Parathyroid adenoma (tissue), 2 donors: ENCODE measurements around the gene TP53INP2.

Experiments
- H2AFZ ChIP-seq: fragments of 300-600 bp; sonication (generic); one replicate; pipeline ENCODE4 v1.7.0; 2017; ENCODE audit warnings: antibody characterized with exemption, mild to moderate bottlenecking
- H3K27ac ChIP-seq: fragments of 300-600 bp; sonication (generic); one replicate; pipeline ENCODE4 v1.7.0; 2017
- H3K27me3 ChIP-seq: fragments of 300-600 bp; sonication (generic); one replicate; pipeline ENCODE4 v1.7.0; 2017; ENCODE audit warnings: low read length; ENCODE audit not compliant: control insufficient read depth, insufficient read depth
- H3K36me3 ChIP-seq: fragments of 300-600 bp; sonication (generic); one replicate; pipeline ENCODE4 v1.7.0; 2017; ENCODE audit warnings: low read length; ENCODE audit not compliant: control insufficient read depth, insufficient read depth
- H3K4me1 ChIP-seq: fragments of 300-600 bp; sonication (generic); one replicate; pipeline ENCODE4 v1.7.0; 2017; ENCODE audit warnings: control low read depth
- H3K4me2 ChIP-seq: fragments of 300-600 bp; sonication (generic); one replicate; pipeline ENCODE4 v1.7.0; 2017; ENCODE audit warnings: low read length
- H3K4me3 ChIP-seq: fragments of 300-600 bp; sonication (generic); one replicate; pipeline ENCODE4 v1.7.0; 2017; ENCODE audit warnings: low read depth, low read length
- H3K79me2 ChIP-seq: fragments of 300-600 bp; sonication (generic); one replicate; pipeline ENCODE4 v1.7.0; 2017; ENCODE audit warnings: control low read depth
- H3K9ac ChIP-seq: fragments of 300-600 bp; sonication (generic); one replicate; pipeline ENCODE4 v1.7.0; 2017; ENCODE audit warnings: mild to moderate bottlenecking
- H3K9me3 ChIP-seq: fragments of 300-600 bp; sonication (generic); one replicate; pipeline ENCODE4 v1.7.0; 2017; ENCODE audit warnings: low read length; ENCODE audit not compliant: control insufficient read depth
- TF ChIP-seq, protein P1 (sequence below): fragments of 300-600 bp; sonication (generic); IDR thresholded peaks from one replicate; pipeline ENCODE4 v1.7.0; 2017; ENCODE audit warnings: antibody characterized with exemption, mild to moderate bottlenecking
- donor health status: primary hyperparathyroidism.

TP53INP2 gene

GRCh38 chr20:34705397-34706301 lies 1.5 kb downstream of the TP53INP2 start:
- Histone ChIP-seq H3K9ac (no peak overlapping the region), H3K4me2 (peak overlapping the region; percentile 85), H2AFZ (peak overlapping the region; percentile 99), H3K4me1 (peaks cover 23% of the 10 kb centered on the region), H3K36me3 (no peaks in the 10 kb centered on the region), H3K79me2 (peaks cover 2% of the 10 kb centered on the region), H3K9me3 (no peaks in the 10 kb centered on the region), H3K4me3 (peak overlapping the region; percentile 75), H3K27me3 (no peaks in the 10 kb centered on the region), H3K27ac (peak overlapping the region; percentile 97)
- TF ChIP-seq, protein P1, sequence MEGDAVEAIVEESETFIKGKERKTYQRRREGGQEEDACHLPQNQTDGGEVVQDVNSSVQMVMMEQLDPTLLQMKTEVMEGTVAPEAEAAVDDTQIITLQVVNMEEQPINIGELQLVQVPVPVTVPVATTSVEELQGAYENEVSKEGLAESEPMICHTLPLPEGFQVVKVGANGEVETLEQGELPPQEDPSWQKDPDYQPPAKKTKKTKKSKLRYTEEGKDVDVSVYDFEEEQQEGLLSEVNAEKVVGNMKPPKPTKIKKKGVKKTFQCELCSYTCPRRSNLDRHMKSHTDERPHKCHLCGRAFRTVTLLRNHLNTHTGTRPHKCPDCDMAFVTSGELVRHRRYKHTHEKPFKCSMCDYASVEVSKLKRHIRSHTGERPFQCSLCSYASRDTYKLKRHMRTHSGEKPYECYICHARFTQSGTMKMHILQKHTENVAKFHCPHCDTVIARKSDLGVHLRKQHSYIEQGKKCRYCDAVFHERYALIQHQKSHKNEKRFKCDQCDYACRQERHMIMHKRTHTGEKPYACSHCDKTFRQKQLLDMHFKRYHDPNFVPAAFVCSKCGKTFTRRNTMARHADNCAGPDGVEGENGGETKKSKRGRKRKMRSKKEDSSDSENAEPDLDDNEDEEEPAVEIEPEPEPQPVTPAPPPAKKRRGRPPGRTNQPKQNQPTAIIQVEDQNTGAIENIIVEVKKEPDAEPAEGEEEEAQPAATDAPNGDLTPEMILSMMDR: no peak

- Histone ChIP-seq H3K79me2 (peaks cover 2% of the 10 kb centered on the region), H3K9me3 (no peaks in the 10 kb centered on the region), H3K9ac (no peak overlapping the region), H3K36me3 (no peaks in the 10 kb centered on the region), H3K4me3 (no peak overlapping the region), H3K27me3 (no peaks in the 10 kb centered on the region), H3K4me1 (peaks cover 23% of the 10 kb centered on the region), H3K27ac (no peak overlapping the region), H2AFZ (no peak overlapping the region), H3K4me2 (no peak overlapping the region)
- TF ChIP-seq, protein P1: no peak
Observed at GRCh38 chr20:34706302-34706875, 2.2 kb downstream of the TP53INP2 start.

- H3K79me2 ChIP-seq: peaks cover 2% of the 10 kb centered on the region
- H3K9ac ChIP-seq: no peak overlapping the region
- H3K27ac ChIP-seq: no peak overlapping the region
- TF ChIP-seq, protein P1: no peak
- H2AFZ ChIP-seq: no peak overlapping the region
- no peaks in the 10 kb centered on the region for H3K27me3 ChIP-seq
- H3K9me3 ChIP-seq: no peaks in the 10 kb centered on the region
- H3K4me2 ChIP-seq: no peak overlapping the region
- H3K36me3 ChIP-seq: no peaks in the 10 kb centered on the region
- H3K4me3 ChIP-seq: no peak overlapping the region
- peaks cover 23% of the 10 kb centered on the region for H3K4me1 ChIP-seq
Observed at GRCh38 chr20:34706912-34707784, 3.0 kb downstream of the TP53INP2 start.

GRCh38 chr20:34708621-34709043 lies 4.5 kb downstream of the TP53INP2 start:
- Histone ChIP-seq H3K79me2 (peaks cover 2% of the 10 kb centered on the region), H3K4me3 (peak overlapping the region; percentile 66), H3K9me3 (no peaks in the 10 kb centered on the region), H3K36me3 (no peaks in the 10 kb centered on the region), H3K4me1 (peaks cover 19% of the 10 kb centered on the region), H3K4me2 (peak overlapping the region; percentile 71), H3K27me3 (no peaks in the 10 kb centered on the region), H3K9ac (no peak overlapping the region), H3K27ac (peak overlapping the region; percentile 92), H2AFZ (peak overlapping the region; percentile 98)
- TF ChIP-seq, protein P1: peak; percentile 48
